GM18951 (cell line): Measurements from ENCODE around the gene PTPRR.

Experiments
- POLR2A ChIP-seq: IDR thresholded peaks from 4 replicates; pipeline ENCODE4 v1.6.1; 2011; ENCODE audit warnings: mild to moderate bottlenecking; ENCODE audit not compliant: insufficient read length, insufficient read depth; ENCODE audit errors: extremely low read depth
- in situ Hi-C: fragments of 300-500 bp; cut with MboI; formaldehyde crosslinking; loops from one replicate; pipeline ENCODE4 v1.12.0; 2022; ENCODE audit warnings: low sequenced_read_pairs, mixed read lengths, inconsistent platforms; ENCODE audit not compliant: unreplicated experiment

Gene PTPRR

DNA sequence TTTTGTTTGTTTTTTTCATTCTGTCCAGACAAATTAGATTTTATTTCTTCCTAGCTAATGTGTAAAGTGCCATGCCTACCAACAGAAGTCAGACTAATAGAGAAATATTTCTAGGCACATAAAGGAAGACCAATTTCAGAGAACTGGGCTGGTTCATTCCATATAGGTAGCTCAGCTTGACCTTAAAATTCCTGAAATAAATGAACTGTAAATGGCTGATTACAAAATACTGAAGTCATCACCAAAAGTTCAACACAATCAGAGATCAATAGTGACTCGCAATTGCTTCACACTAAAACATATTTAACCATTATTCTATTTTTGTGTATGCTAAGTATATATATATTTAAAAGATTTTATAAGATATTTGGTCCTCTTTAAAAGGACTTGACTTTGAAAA lies 317.5 kb downstream of the PTPRR start:
- no peak for TF ChIP-seq POLR2A
- in situ Hi-C loops: no loop called here

DNA sequence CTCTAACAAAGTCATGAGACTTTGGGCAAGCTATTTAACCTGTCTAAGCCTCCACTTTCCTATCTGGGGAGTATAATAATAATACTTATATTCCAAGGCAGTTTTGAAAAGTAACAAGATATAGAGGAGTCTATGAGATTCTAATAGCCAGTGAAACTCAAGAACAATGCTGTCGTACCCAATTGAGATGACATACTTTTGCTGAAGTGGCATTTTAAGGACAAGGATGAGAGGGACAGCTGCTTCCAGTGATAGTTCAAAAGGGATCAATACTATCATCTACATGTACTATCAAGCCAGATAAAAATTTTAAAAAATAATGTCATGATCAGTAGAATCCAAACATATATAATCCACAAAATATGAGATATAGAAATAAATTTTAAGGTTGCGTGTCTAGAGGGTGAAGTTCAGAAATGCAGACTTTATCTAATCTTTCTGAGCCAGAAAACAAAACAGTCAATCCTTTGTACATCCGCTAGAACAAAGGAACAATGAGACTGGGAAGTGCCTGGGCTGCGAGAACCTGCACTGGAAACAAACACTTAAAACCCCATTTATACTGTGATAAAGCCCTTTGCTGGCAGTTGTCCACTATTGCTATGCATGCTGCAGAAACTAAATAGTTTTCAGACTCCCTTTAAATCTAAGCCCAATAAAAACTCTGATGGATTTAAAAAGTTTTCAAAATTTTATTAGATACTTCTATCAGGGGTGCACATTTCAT lies 321.9 kb downstream of the PTPRR start:
- no peak for TF ChIP-seq POLR2A
- in situ Hi-C loops: no loop called here

DNA sequence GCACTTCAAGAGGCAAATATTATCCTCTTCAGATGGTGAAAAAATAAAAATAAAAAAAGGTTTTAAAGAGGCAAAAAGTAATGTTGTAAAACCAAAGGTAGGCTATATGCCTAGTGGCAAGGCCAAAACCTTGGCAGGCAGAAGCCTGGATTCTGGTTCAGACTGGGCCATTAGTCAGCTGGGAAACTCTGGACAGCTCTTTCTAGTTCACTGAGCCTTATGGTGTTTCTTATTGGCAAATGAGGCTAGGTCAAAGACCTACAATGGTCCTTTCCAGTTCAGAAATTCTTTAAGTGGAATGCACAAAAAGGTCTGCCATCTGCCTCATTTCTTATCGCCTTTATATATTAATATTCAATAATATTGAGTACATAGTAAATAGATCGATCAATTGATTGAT lies 327.9 kb downstream of the PTPRR start:
- no peak for TF ChIP-seq POLR2A
- in situ Hi-C loops: no loop called here

DNA sequence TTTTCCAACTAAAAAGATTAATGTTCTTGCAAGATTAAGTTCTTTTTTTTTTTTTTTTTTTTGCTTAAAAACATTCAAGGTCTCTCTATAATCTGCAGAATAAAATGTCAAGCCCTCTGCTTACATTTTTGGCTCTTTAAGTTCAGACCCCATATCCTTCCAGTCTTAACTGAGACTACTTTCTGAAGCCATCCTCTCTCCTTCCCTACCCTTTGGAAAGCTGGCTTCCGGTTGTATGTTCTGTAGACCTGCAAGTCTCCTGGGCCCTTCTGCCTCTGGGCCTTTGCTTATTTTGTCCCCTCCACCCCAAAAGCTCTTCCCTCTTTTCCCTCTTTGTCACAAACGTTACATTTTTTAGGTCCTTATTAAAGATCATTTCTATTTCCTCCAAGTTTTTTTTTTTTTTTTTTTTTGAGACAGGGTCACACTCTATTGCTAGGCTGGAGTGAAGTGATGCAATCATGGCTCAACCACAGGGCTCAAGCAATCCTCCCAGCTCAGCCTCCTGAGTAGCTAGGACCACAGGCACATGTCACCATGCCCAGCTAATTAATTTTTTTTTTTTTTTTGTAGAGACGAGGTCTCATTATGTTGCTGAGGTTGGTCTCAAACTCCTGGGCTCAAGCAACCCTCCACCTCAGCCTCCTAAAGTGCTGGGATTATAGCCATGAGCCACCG lies 329.9 kb downstream of the PTPRR start:
- TF ChIP-seq POLR2A: no peak
- in situ Hi-C loops: no loop called here

DNA sequence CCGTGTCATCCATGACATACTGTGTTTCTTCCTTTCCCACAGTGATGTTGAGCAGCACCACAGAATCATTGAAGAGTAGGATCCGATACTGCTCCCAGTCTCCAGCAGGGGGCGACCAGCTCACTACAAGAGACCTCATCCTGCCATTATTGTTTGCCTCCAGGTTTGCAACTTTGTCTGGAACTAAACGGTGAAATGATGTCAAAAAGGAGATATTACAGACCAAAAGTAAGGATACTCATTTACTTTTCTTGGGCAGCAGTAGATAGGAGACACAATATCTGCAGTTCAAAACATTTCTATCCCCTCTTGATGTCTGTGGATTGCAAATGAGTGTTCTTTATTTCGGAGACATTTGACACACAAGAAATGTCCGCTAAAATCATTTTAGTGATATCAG lies 330.5 kb downstream of the PTPRR start:
- in situ Hi-C loops: no loop called here
- TF ChIP-seq POLR2A: no peak
